Measurements from ENCODE around the gene FBN2.

DNA sequence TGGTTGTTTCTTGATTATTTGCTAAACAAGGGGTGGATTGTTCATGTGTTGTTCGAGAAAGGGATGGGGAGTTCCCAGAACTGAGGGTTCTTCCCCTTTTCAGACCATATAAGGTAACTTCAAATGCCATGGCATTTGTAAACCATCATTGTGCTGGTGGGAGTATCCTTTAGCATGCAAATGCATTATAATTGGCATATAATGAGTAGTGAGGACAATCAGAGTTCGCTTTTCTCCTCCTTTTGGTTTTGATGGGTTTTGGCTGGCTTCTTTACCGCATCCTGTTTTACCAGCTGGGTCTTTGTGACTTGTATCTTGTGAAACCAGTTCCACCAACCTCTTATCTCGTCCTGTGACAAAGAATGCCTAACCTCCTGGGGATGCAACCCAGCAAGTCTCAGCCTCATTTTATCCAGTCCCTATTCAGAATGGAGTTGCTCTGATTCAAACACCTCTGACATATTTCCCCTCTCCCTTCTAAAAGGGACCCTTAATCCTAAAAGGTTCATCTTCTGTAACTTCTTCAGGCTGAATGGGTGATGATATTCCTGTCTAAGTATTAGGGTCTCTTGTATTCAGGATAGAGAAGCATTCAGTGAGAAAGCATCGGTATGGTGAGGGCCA, 8.7 kb upstream of the FBN2 start:
- no peak for TF ChIP-seq CTCF (IDR thresholded peaks at IDR 0.05)
- TF ChIP-seq POLR2AphosphoS5 (IDR thresholded peaks at IDR 0.05; ENCODE audit: low read depth, low read length): no peak
- TF ChIP-seq SIN3A (IDR thresholded peaks at IDR 0.05; ENCODE audit: borderline replicate concordance, insufficient read depth, low read depth, low read length): no peak
- TF ChIP-seq TCF7L2 (IDR thresholded peaks at IDR 0.05; ENCODE audit: low read depth, low read length): no peak
- TF ChIP-seq, protein P1, sequence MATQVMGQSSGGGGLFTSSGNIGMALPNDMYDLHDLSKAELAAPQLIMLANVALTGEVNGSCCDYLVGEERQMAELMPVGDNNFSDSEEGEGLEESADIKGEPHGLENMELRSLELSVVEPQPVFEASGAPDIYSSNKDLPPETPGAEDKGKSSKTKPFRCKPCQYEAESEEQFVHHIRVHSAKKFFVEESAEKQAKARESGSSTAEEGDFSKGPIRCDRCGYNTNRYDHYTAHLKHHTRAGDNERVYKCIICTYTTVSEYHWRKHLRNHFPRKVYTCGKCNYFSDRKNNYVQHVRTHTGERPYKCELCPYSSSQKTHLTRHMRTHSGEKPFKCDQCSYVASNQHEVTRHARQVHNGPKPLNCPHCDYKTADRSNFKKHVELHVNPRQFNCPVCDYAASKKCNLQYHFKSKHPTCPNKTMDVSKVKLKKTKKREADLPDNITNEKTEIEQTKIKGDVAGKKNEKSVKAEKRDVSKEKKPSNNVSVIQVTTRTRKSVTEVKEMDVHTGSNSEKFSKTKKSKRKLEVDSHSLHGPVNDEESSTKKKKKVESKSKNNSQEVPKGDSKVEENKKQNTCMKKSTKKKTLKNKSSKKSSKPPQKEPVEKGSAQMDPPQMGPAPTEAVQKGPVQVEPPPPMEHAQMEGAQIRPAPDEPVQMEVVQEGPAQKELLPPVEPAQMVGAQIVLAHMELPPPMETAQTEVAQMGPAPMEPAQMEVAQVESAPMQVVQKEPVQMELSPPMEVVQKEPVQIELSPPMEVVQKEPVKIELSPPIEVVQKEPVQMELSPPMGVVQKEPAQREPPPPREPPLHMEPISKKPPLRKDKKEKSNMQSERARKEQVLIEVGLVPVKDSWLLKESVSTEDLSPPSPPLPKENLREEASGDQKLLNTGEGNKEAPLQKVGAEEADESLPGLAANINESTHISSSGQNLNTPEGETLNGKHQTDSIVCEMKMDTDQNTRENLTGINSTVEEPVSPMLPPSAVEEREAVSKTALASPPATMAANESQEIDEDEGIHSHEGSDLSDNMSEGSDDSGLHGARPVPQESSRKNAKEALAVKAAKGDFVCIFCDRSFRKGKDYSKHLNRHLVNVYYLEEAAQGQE (IDR thresholded peaks at IDR 0.05; ENCODE audit: insufficient read depth in 1 of 2, low read depth in 2 of 2, low read length in 1 of 2): no peak
